Heart right ventricle (tissue), 16 donors: Measurements from ENCODE around the gene WWOX. TPM values are rescaled to one million over a fixed set of nuclear protein-coding genes. Genes with fewer than 3 reads are reported as not detected.

Experiments
- ATAC-seq, 8 donors: fragments of 200-7000 bp; cut with Tn5 transposase; one replicate each; pipeline ENCODE4 v1.9.1; 2020; ENCODE audit warnings: mild to moderate bottlenecking in 8 of 8, moderate library complexity in 8 of 8, moderate number of reproducible peaks in 1 of 8
- DNase-seq, 2 donors: peaks; one replicate each; pipeline ENCODE4 v3.0.0-alpha.2; 2020
- H3K27ac ChIP-seq, 10 donors: fragments of 200-600 bp; sonication (generic) in 2 of 10; one replicate each; pipeline versions ENCODE4 v1.5.0 to v1.8.0; 2020 to 2022; ENCODE audit warnings: mild to moderate bottlenecking in 3 of 10
- H3K27me3 ChIP-seq, 7 donors: fragments of 200-600 bp; one replicate each; pipeline ENCODE4 v1.8.0; 2021 to 2022; ENCODE audit warnings: mild to moderate bottlenecking in 2 of 7
- H3K36me3 ChIP-seq, 9 donors: fragments of 200-600 bp; sonication (generic) in 1 of 9; one replicate each; pipeline versions ENCODE4 v1.5.0 to v1.8.0; 2020 to 2022; ENCODE audit warnings: mild to moderate bottlenecking in 2 of 9
- H3K4me1 ChIP-seq, 9 donors: fragments of 200-600 bp; sonication (generic) in 1 of 9; one replicate each; pipeline versions ENCODE4 v1.5.0 to v1.8.0; 2020 to 2022; ENCODE audit warnings: mild to moderate bottlenecking in 4 of 9
- H3K4me3 ChIP-seq, 10 donors: fragments of 200-600 bp; sonication (generic) in 2 of 10; one replicate each; pipeline versions ENCODE4 v1.5.0 to v1.8.0; 2020 to 2022; ENCODE audit warnings: mild to moderate bottlenecking in 7 of 10, moderate library complexity in 2 of 10
- H3K9me3 ChIP-seq, 11 donors: fragments of 200-600 bp in 10 of 11; sonication (generic) in 2 of 11; one replicate each; pipeline versions ENCODE4 v1.5.0 to v1.8.0; 2013 to 2022; ENCODE audit warnings: mild to moderate bottlenecking in 2 of 11, control low read depth in 1 of 11, moderate library complexity in 1 of 11
- WGBS, 2 donors: extraction: QIAGEN DNeasy Blood & Tissue Kit; methylation state at CpG; one replicate each; pipeline ENCODE4 v1.1.7; 2013; ENCODE audit warnings: inconsistent platforms in 1 of 2; 5-methylcytosine and 5-hydroxymethylcytosine counted together
- intact Hi-C, 10 donors: fragments of 100-400 bp; cut with DNase I; formaldehyde crosslinking; loops; one replicate each; pipeline versions ENCODE4 v1.11.1 to v1.14.2; 2022
- polyA plus RNA-seq, 2 donors: library from polyadenylated mRNA; stranded (reverse); fragments of 200-250 nt; gene quantifications; one replicate each; pipeline ENCODE4 v1.2.3, GENCODE V29; 2013
- total RNA-seq, 10 donors: library from RNA; stranded (reverse); fragmentation: NEBNext Ultra II Directional in 3 of 10; extraction: Animal tissue kit (Norgen Biotek cat#: 25700) in 3 of 10; gene quantifications; one replicate each; pipeline versions ENCODE4 v1.2.1 to v1.2.4, GENCODE V29; 2021 to 2023
- TF ChIP-seq, protein P1 (sequence below), 9 donors: fragments of 200-600 bp; sonication (generic) in 2 of 9; IDR thresholded peaks; one replicate each; pipeline versions ENCODE4 v1.5.0 to v1.8.0; 2021 to 2022; ENCODE audit warnings: antibody characterized with exemption in 9 of 9, mild to moderate bottlenecking in 5 of 9, moderate library complexity in 1 of 9
- donor health status: Arrhythmogenic right ventricular cardiomyopathy.
- donor health status: ischemic (EF 13 %, LVEDD 7.1; RV severe dilation, severe dysfunction).
- donor health status: healthy with polysubstance abuse.
- donor health status: DM: no; HTN: yes; CAD: no.
- donor health status: DM: no; HTN: no; CAD: no.
- donor health status: ischemic (EF 25% LVEDD 6.9; RV normal size, moderate dysfunction).
- donor health status: ischemic (EF 25% LVEDD 5.7; RV mildly dilated, moderate dysfunction).
- donor health status: healthy.
- donor health status: DM: yes; HTN: yes; CAD: no.
- donor health status: Ischemic cardiomyopathy.
- donor health status: ischemic (EF 35%, LVEDD 5.7; RV mildly dilated, moderate dysfunction).
- donor health status: nonischemic (EF 11% LVEDD 7.7; RV severe dilation, severe dysfunction).
- donor health status: DM: yes; HTN: yes; CAD: no.
- donor health status: PGD.
- donor health status: ischemic (EF 29% LVEDD 5.4; RV normal size, mild dysfunction).
- donor health status: nonischemic (EF 23%, LVEDD 6.1; RV moderate dilation, normal function).

WWOX gene
- total and polyA plus RNA-seq, 12 donors: 4.9 to 15.0 (median 9.9) TPM

DNA sequence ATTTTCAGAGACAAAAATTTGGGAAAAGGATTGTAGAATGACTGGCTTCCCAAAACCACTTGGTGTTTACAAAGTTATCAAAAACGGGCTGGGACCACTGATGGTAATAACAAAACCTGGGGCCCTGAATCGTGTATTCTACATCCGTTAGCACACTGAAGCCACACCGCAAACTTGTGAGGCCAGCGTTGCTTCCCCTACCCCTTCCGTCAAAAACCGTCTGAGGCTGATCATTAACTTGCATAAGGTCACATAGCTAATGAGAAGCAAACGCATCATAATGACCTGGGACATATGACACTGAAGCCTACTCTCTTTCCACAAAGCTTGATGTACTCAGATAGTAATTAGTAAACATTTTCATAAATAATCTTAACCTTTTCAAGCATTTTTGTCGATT, 796.8 kb downstream of the WWOX start:
- peaks cover 0 to 8% (median 0%) of the 10 kb centered on the region in 9 donors for H3K4me1 ChIP-seq
- DNase-seq (no peak), ATAC-seq (no peak)
- H3K4me3 ChIP-seq: no peak overlapping the region
- H3K9me3 ChIP-seq: no peaks in the 10 kb centered on the region
- no peaks in the 10 kb centered on the region for H3K27me3 ChIP-seq
- 93% methylated on average over 9 of the region's 9 CpGs for WGBS, 2 donors
- intact Hi-C loops: no loop called here
- peak overlapping the region in 1 of 10 donors; percentile 10 for H3K27ac ChIP-seq
- TF ChIP-seq, protein P1, sequence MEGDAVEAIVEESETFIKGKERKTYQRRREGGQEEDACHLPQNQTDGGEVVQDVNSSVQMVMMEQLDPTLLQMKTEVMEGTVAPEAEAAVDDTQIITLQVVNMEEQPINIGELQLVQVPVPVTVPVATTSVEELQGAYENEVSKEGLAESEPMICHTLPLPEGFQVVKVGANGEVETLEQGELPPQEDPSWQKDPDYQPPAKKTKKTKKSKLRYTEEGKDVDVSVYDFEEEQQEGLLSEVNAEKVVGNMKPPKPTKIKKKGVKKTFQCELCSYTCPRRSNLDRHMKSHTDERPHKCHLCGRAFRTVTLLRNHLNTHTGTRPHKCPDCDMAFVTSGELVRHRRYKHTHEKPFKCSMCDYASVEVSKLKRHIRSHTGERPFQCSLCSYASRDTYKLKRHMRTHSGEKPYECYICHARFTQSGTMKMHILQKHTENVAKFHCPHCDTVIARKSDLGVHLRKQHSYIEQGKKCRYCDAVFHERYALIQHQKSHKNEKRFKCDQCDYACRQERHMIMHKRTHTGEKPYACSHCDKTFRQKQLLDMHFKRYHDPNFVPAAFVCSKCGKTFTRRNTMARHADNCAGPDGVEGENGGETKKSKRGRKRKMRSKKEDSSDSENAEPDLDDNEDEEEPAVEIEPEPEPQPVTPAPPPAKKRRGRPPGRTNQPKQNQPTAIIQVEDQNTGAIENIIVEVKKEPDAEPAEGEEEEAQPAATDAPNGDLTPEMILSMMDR (IDR thresholded peaks at IDR 0.05): no peak
- H3K36me3 ChIP-seq: no peaks in the 10 kb centered on the region

GRCh38 chr16:78897299-78897698, 797.8 kb downstream of the WWOX start:
- 75 to 96% methylated on average over 5 of the region's 5 CpGs for WGBS, 2 donors
- peaks cover 0 to 8% (median 0%) of the 10 kb centered on the region in 9 donors for H3K4me1 ChIP-seq
- no peak for ATAC-seq
- TF ChIP-seq, protein P1 (IDR thresholded peaks at IDR 0.05): no peak
- no peaks in the 10 kb centered on the region for H3K27me3 ChIP-seq
- no peaks in the 10 kb centered on the region for H3K9me3 ChIP-seq
- intact Hi-C loops: no loop called here
- no peak for DNase-seq
- H3K4me3 ChIP-seq: no peak overlapping the region
- H3K27ac ChIP-seq: no peak overlapping the region
- H3K36me3 ChIP-seq: no peaks in the 10 kb centered on the region

DNA sequence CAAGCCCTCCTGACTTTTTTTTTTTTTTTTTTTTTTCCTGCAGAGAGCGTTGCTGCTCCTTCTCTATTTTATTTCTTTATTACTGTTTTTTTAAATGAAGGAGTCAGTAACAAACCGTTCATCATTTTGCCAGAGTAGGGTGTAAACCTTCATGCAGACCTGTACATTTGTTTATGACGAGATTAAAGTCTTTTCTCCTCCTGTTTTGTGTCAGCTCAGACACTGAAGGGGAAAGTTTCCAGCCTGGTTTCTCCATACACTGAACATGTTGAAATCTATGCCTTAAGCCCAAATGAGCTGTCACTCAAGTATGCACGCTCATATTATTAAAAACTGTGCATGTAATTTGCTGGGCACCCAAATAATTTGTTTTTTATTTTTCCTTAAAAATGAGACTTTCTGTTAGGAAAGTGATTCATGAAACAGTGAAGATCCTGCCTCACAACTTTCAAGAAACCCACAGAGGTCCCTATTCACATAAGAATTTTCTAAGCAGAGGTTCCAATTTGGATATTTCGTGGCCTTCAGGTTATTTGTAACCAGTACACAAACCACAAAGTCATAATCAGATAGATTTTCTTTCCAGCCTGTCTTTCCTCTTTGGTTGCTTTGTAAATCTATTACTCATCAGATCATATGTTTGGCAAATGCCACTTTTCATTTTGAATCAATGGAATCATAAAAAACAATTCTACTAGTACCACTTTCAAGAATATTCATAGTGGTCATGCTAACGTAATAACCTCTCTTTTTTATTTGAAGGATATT, 800.8 kb downstream of the WWOX start:
- no peaks in the 10 kb centered on the region for H3K27me3 ChIP-seq
- 89 to 90% methylated on average over 6 of the region's 6 CpGs for WGBS, 2 donors
- no peak for ATAC-seq
- no peak overlapping the region for H3K4me3 ChIP-seq
- no peak for DNase-seq
- no peak overlapping the region for H3K27ac ChIP-seq
- no peaks in the 10 kb centered on the region for H3K9me3 ChIP-seq
- H3K4me1 ChIP-seq: no peaks in the 10 kb centered on the region
- intact Hi-C loops: no loop called here
- H3K36me3 ChIP-seq: no peaks in the 10 kb centered on the region
- TF ChIP-seq, protein P1 (IDR thresholded peaks at IDR 0.05): no peak

DNA sequence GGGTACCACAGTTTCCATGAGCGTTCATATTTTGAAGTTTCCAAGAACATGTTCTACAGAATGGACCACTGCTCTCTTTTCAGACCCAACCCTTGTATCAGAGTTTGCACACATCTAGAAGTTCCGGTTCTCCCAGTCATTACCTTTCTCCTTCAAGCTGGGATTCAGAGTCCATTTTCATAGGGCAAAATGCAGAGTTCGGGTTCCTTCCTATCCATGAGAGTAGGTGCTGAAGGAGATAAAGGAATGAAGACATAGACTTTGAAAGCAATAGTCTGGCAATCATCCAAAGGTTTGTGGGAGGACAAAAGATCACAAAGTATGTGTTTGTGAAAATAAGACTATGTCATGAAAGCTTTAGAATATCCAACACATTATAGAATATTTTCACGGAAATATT, 801.5 kb downstream of the WWOX start:
- Histone ChIP-seq H3K27me3 (no peaks in the 10 kb centered on the region), H3K36me3 (no peaks in the 10 kb centered on the region), H3K4me3 (no peak overlapping the region), H3K27ac (no peak overlapping the region), H3K9me3 (no peaks in the 10 kb centered on the region), H3K4me1 (no peaks in the 10 kb centered on the region)
- ATAC-seq (no peak), DNase-seq (no peak)
- WGBS, 2 donors: 94 to 97% methylated on average over 4 of the region's 4 CpGs
- TF ChIP-seq, protein P1 (IDR thresholded peaks at IDR 0.05): no peak
- intact Hi-C loops: no loop called here
